HG03095 (cell line): ENCODE results near the gene GUCY2D.
"Not testable (repeated sequence)": the region's sequence is repeated elsewhere in the genome, so short reads cannot be mapped to it uniquely, and the experiment has no call there.

Source experiments
- ATAC-seq: cut with Tn5 transposase; IDR thresholded peaks from one replicate; pipeline ENCODE4 v1.9.1; 2021; ENCODE audit warnings: moderate library complexity; ENCODE audit not compliant: unreplicated experiment

GUCY2D gene

GRCh38 chr17:8001976-8002720 is at the start of gene GUCY2D:
Gene GUCY2D, plus strand, starts transcription at chr17:8002615. Its CDS starts 433 bp downstream, at chr17:8003048.
- no peak for ATAC-seq

DNA sequence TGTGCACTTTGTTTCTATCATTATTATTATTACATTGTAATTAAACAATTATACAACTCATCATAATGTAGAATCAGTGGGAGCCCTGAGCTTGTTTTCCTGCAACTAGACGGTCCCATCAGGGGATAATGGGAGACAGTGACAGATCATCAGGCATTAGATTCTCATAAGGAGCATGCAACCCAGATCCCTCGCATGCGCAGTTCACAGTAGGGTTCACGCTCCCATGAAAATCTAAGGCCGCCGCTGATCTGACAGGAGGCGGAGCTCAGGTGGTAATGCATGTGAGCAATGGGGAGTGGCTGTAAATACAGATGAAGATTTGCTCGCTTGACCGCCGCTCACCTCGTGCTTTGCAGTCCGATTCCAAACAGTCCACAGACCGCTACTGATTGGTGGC is 49.1 kb upstream of the GUCY2D start:
- not testable (repeated sequence) for ATAC-seq

DNA sequence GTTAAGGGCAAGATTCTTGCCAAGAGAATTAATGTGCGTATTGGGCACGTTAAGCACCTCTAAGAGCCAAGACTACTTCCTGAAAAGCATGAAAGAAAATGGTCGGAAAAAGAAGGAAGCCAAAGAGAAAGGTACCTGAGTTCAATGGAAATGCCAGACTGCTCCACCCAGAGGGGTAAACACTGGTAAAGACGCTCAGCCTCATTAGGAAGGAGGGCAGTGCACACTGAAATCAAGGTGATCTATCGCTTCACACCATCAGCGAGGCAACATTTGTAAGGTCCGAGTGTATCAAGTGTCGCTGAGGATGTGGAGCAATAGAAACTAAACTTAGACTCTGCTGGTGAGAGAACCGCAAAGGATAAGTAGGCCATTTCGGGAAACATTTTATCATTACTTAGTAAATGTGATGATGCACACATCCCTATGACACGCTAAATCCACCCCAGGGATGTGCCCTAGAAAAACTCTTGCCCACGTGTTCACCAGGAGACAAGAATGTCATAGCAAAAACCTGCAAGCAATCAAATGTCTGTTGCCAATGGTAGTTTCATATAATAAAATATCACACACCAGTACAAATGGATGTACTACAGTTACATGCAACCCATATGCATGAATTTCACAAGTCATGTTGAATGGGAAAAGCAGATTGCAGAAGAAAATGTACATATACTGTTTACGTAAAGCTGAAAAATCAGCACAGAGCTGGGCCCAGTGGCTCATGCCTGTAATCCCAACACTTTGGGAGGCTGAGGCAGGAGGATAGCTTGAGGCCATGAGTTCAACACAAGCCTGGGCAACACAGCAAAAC is 46.8 kb upstream of the GUCY2D start:
- ATAC-seq = no peak

DNA sequence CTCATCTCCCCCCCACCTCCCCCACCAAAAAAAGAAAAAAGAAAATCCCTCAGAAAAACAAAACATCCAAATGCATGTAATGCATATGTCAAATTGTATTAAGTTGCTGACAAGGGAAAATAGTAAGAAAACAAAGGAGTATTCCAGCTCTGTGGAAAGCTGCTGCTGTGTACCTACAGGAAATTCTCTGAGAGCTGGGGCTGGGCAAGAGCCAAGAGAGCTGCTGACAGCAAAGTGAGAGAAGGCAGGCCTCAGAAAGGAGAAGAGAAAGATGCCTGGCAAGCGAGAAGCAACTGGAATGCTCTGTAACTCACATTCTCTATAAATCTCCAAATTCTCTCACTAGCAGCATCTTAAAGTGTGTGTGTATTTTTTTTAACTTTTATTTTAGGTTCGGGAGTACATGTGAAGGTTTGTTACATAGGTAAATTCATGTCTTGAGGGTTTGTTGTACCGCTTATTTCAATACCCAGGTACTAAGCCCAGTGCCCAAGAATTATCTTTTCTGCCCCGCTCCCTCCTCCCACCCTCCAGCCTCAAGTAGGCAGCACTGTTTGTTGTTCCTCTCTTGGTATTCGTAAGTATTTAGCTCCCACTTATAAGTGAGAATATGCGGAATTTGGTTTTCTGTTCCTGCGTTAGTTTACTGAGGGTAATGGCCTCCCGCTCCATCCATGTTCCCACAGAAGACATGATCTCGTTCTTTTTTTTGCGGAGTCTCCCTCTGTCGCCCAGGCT is 46.0 kb upstream of the GUCY2D start:
- ATAC-seq = no peak

- no peak for ATAC-seq
These were observed 42.7 kb upstream of the GUCY2D start for GRCh38 chr17:7959503-7960253.

DNA sequence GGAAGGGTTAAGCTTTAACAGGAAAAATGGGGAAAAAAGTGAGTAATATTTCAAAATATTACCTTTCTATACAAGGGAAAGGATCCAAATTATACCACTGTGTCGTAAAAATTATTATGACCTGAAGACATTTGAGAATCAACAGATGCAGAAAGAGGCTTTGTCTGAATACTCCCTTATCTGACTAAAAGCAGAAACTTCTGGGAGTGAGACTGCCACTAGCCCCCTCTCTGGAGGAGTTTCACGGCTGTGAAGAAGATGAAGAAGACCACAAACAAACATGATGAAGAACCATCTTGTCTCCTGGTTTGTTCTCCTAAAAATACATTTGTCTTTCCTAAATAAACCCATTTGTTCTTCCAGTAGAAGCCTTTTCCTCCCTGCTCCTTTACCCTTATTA is 41.0 kb upstream of the GUCY2D start:
- ATAC-seq = no peak

GRCh38 chr17:7967751-7968150 is 34.7 kb upstream of the GUCY2D start:
- no peak for ATAC-seq

GRCh38 chr17:7969433-7969832 is 33.0 kb upstream of the GUCY2D start:
- ATAC-seq = no peak

GRCh38 chr17:7971651-7972050 is 30.8 kb upstream of the GUCY2D start:
- ATAC-seq = no peak

DNA sequence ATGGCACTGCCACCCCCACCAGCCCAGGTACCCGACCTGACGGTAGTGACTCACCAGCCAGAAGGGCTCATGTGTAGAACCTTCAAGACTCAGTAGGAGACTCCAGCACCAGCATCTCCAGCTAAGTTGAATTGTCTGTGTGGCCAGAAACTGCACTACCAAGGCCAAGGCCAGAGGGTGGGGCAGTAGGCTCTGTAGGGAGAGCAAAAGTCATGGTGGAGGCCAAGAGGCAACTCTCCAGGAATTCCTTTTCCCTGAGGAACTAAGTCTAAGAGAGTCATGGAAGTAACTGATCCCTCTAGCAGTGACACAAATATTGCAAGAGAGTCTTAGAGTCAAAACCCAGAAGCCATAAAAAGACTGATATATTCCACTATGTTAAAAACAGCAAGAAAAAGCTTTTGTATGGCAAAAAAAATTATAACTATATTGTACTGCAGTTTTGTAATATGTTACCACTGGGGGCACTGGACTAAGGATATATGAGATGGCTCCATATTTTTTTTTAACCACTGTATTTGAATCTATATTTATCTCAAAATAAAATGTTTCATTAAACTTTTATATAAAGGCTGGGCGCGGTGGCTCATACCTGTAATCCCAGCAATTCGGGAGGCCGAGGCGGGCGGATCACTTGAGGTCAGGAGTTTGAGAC is 30.2 kb upstream of the GUCY2D start:
- no peak for ATAC-seq

GRCh38 chr17:7974638-7975131 is 27.7 kb upstream of the GUCY2D start:
- no peak for ATAC-seq

DNA sequence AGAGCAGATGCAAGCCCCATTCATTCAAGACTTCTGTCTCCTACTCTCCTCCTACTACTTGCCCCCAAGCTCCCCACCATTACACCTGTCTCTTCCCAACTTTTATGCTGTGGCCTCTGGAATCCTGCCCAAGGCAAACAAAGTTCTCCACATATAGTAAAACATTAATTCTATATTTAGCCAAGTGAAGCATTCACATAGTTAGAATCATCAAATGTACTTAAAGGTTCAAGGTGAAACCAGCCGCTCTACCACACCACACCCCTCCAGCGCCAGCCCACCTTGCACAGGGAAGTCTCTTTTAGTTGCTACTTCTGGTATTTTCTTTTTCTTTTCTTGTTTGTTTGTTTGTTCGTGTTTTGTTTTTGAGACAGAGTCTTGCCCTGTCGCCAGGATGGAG is 25.4 kb upstream of the GUCY2D start:
- no peak for ATAC-seq

DNA sequence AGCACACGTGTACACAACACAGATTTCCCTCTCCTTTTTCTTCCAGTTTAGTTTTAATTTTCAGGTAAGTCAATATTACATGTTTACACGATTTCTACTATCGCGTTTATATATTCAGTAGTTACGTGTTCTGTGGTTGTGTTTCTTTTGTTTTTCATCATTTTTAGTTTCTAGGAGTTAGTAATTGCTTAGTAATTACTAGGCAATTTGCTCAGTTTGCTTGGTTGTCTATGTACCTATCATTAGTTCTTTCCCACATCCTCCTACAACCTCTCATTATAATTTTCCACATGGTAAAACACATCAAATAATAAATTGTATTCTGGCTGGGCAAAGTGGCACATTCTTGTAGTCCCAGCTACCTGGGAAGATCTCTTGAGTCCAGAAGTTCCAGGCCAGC is 24.6 kb upstream of the GUCY2D start:
- ATAC-seq = no peak

- no peak for ATAC-seq
These were observed 20.2 kb upstream of the GUCY2D start for GRCh38 chr17:7982173-7982572.

DNA sequence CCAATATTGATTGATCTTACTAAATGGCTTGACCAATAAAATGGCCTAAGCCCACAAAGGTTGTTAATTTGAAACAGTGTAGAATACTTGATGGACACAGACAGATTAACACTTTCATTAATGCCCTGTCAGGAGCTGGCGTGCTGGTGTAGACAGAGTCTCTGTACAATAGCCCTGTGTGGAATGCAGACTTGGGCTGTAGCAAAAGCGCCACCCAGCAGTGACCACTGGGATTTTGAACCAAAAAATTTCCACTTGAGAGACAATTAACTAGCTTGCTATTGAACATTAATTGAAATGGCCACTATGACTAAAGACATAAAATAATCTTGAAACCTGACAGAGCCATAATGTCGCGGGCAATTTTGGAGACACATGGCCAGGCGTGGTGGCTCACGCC is 19.7 kb upstream of the GUCY2D start:
- ATAC-seq = no peak

GRCh38 chr17:7984904-7985303 is 17.5 kb upstream of the GUCY2D start:
- no peak for ATAC-seq

- no peak for ATAC-seq
These were observed 15.1 kb upstream of the GUCY2D start for GRCh38 chr17:7987112-7987893.

DNA sequence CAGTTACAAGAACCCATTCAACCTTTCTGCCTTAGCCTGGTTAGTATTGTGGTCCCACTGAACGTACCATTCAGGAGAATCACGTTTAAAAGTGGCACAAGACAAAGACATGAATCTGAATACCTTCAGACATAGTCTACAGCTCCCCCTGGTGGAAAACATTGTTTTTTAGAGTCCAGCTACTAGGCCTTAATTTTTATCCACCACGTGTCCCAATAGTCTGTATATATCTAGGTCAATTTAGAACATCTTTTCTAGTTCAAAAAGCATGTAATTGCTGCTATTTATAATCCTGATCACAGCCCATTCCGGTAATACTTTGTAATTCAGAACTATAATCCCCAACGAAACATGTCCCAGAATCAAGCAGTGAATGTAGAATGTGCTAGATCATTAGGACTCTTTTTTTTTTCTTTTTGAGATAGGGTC is 13.7 kb upstream of the GUCY2D start:
- ATAC-seq = no peak
